Measurements from ENCODE around the gene SND1. TPM values are rescaled to one million over a fixed set of nuclear protein-coding genes. Genes with fewer than 3 reads are reported as not detected.

Gene SND1
- total RNA-seq, 1 experiment from 2014 or later = 218 TPM

GRCh38 chr7:127678337-127678736 lies 26.3 kb downstream of the SND1 start:
- Histone ChIP-seq H2BK20ac (ENCODE audit: low read depth, low read length, poor library complexity, severe bottlenecking) (no peak overlapping the region), H3K56ac (ENCODE audit: insufficient read length, low read depth, low read length) (no peak overlapping the region), H2BK15ac (ENCODE audit: low read depth, low read length) (no peak overlapping the region), H2BK120ac (ENCODE audit: low read depth, low read length, poor library complexity, severe bottlenecking) (no peak overlapping the region), H3K23ac (ENCODE audit: insufficient read length, low read depth, low read length) (no peak overlapping the region), H2BK12ac (ENCODE audit: insufficient read length, low read depth, low read length) (no peak overlapping the region), H2BK5ac (ENCODE audit: insufficient read length, low read length) (no peak overlapping the region), H4K5ac (ENCODE audit: insufficient read length, low read depth, low read length) (no peak overlapping the region), H3K14ac (ENCODE audit: insufficient read depth, low read length) (no peak overlapping the region), H3K23me2 (ENCODE audit: insufficient read length, low read depth, low read length, poor library complexity, severe bottlenecking) (no peaks in the 10 kb centered on the region), H3K18ac (ENCODE audit: insufficient read length, low read depth, low read length) (no peak overlapping the region), H3K79me1 (ENCODE audit: insufficient read depth, low read depth, low read length, poor library complexity, severe bottlenecking) (peaks cover 5% of the 10 kb centered on the region), H3K27me3 (ENCODE audit: insufficient read depth, low read length) (no peaks in the 10 kb centered on the region), H2AK5ac (ENCODE audit: insufficient read length, low read length) (no peak overlapping the region), H4K20me1 (ENCODE audit: control insufficient read depth, insufficient read depth, insufficient read length) (no peaks in the 10 kb centered on the region), H3K4me1 (ENCODE audit: insufficient read depth, low read length) (peaks cover 13% of the 10 kb centered on the region; the same call in 1 of the 2 replicates), H3K79me2 (ENCODE audit: insufficient read depth, low read length) (peaks cover 18% of the 10 kb centered on the region; the same call in 1 of the 2 replicates), H4K8ac (replicated peaks; ENCODE audit: insufficient read length, low read depth, low read length) (no peak overlapping the region), H3K9me3 (ENCODE audit: control insufficient read depth, low read depth, low read length) (no peaks in the 10 kb centered on the region), H3K27ac (ENCODE audit: insufficient read length, low read depth, low read length) (no peak overlapping the region), H3K9ac (ENCODE audit: extremely low read depth, insufficient read length, low read length) (no peak overlapping the region), H3T11ph (ENCODE audit: low read length) (no peak overlapping the region), H3K4me2 (ENCODE audit: insufficient read depth, insufficient read length, low read length) (no peak overlapping the region), H3K4ac (ENCODE audit: low read depth, low read length) (no peak overlapping the region), H2AFZ (ENCODE audit: low read length) (no peak overlapping the region), H4K91ac (ENCODE audit: insufficient read length, low read depth, low read length) (no peak overlapping the region)
- DNase-seq = no peak
- Mint-ChIP-seq H3K27ac (peak overlapping the region; percentile 85 to 91 (median 86)), H3K9me3 (peaks cover 4 to 7% of the 10 kb centered on the region in 2 experiments; a peak in 4 of 5 replicates), H3K4me3 (no peak overlapping the region; a peak in 1 of 5 replicates), H3K4me1 (peaks cover 79 to 80% of the 10 kb centered on the region in 2 experiments), H3K36me3 (ENCODE audit: insufficient read depth in 1 of 3, low read depth in 3 of 3) (peaks cover 27 to 42% (median 34%) of the 10 kb centered on the region in 3 experiments), H3K27me3 (ENCODE audit: low read depth) (peaks cover 2% of the 10 kb centered on the region; the same call in 1 of the 2 replicates)
- WGBS (ENCODE audit: extremely low coverage, insufficient read length, low lambda C conversion rate) = no CpG with 5 or more reads among the region's 6 CpGs
- TF ChIP-seq CTCF (conservative IDR thresholded peaks at IDR 0.05) = no peak

Measured in H9 (cell line).